Endothelial cell of umbilical vein (primary cell): ENCODE results near the gene PXT1. TPM values are rescaled to one million over a fixed set of nuclear protein-coding genes. Genes with fewer than 3 reads are reported as not detected.

ENCODE experiments used
- BruUV-seq: library from RNA; stranded (reverse); fragments of 400-500 nt; replicated peaks from 2 replicates; lab custom pipeline; 2021; lab: Mats Ljungman, UMichigan
- CTCF ChIA-PET: fragments of 300-600, 350-600 bp; sonication (Branson Sonifier 250); formaldehyde crosslinking; loops from one replicate; lab custom pipeline; 2021; ENCODE audit warnings: antibody characterized with exemption, inconsistent platforms; lab: Charles Lee
- POLR2A ChIA-PET: fragments of 300-600, 350-600 bp; sonication (Branson Sonifier 250); formaldehyde crosslinking; loops from one replicate; lab custom pipeline; 2021; ENCODE audit warnings: antibody characterized with exemption, inconsistent platforms; lab: Charles Lee
- DNase-seq: peaks from one replicate; pipeline ENCODE4 v3.0.0-alpha.2; 2011; ENCODE audit warnings: low read depth, low spot score
- FAIRE-seq: peaks from 2 replicates; lab custom pipeline; 2011; peaks lifted over from hg19 to GRCh38; lab: Jason Lieb, UNC
- H2AFZ ChIP-seq: 2 replicates; pipeline ENCODE4 v1.6.0; 2012; ENCODE audit warnings: low read depth, low read length, control low read depth, inconsistent platforms
- H3K27ac ChIP-seq: 2 replicates; pipeline ENCODE4 v1.5.1; 2011; ENCODE audit warnings: low read depth, mild to moderate bottlenecking, control low read depth, low read length, moderate library complexity; ENCODE audit not compliant: insufficient read depth
- H3K27me3 ChIP-seq, 2 experiments: 2 replicates each; pipeline versions ENCODE4 v1.6.0 to v1.6.1; 2011; ENCODE audit warnings: low read length in 2 of 2, mixed read lengths in 1 of 2; ENCODE audit not compliant: control insufficient read depth in 2 of 2, insufficient read depth in 2 of 2
- H3K36me3 ChIP-seq, 2 experiments: 2 replicates in 1 of 2; 3 replicates in 1 of 2; pipeline ENCODE4 v1.5.1; 2011; ENCODE audit warnings: low read length in 2 of 2, mild to moderate bottlenecking in 1 of 2, moderate library complexity in 1 of 2; ENCODE audit not compliant: control insufficient read depth in 2 of 2, insufficient read depth in 2 of 2; ENCODE audit errors: extremely low read depth in 1 of 2
- H3K4me1 ChIP-seq: 3 replicates; pipeline ENCODE4 v1.5.1; 2011; ENCODE audit warnings: mild to moderate bottlenecking, low read length; ENCODE audit not compliant: control insufficient read depth, insufficient read depth; ENCODE audit errors: extremely low read depth
- H3K4me2 ChIP-seq: 2 replicates; pipeline ENCODE4 v1.6.1; 2011; ENCODE audit warnings: low read length, control low read depth, mixed read lengths; ENCODE audit not compliant: insufficient read depth
- H3K4me3 ChIP-seq, 3 experiments: fragments of 200-600 bp in 1 of 3; sonication (generic), shearing (Covaris generic) in 1 of 3; replicated peaks in 1 of 3; 2 replicates each; pipeline ENCODE4 v1.5.1; 2011 to 2016; ENCODE audit warnings: control low read depth in 3 of 3, low read length in 3 of 3, mild to moderate bottlenecking in 2 of 3, inconsistent platforms in 1 of 3, low read depth in 1 of 3, moderate library complexity in 1 of 3; ENCODE audit not compliant: insufficient read depth in 1 of 3
- H3K79me2 ChIP-seq: 2 replicates; pipeline ENCODE4 v1.6.0; 2012; ENCODE audit warnings: low read length, inconsistent platforms; ENCODE audit not compliant: control insufficient read depth, insufficient read depth
- H3K9ac ChIP-seq: replicated peaks from 2 replicates; pipeline ENCODE3; 2011; ENCODE audit warnings: low read length, control low read depth; ENCODE audit not compliant: insufficient read depth; ENCODE audit errors: extremely low read depth
- H3K9me1 ChIP-seq: replicated peaks from 3 replicates; pipeline ENCODE4 v1.6.0; 2011; ENCODE audit warnings: mild to moderate bottlenecking, low read length; ENCODE audit not compliant: control insufficient read depth, insufficient read depth; ENCODE audit errors: extremely low read depth
- H3K9me3 ChIP-seq: replicated peaks from 2 replicates; pipeline ENCODE4 v1.5.1; 2012; ENCODE audit warnings: low read length, inconsistent platforms; ENCODE audit not compliant: control insufficient read depth, insufficient read depth
- H4K20me1 ChIP-seq: replicated peaks from 2 replicates; pipeline ENCODE3; 2011; ENCODE audit warnings: mild to moderate bottlenecking, low read length; ENCODE audit not compliant: control insufficient read depth, insufficient read depth; ENCODE audit errors: extremely low read depth
- CTCF ChIP-seq, 2 donors: IDR thresholded peaks; 1 replicate in 1 of 2; 2 replicates in 1 of 2; pipeline ENCODE4 v1.5.1; 2011; ENCODE audit warnings: low read length in 2 of 2, mild to moderate bottlenecking in 2 of 2, moderate library complexity in 2 of 2, control low read depth in 1 of 2, inconsistent platforms in 1 of 2, low read depth in 1 of 2; ENCODE audit not compliant: insufficient read depth in 1 of 2; ENCODE audit errors: extremely low read depth in 1 of 2
- EZH2 ChIP-seq: IDR thresholded peaks from 2 replicates; pipeline ENCODE4 v1.6.1; 2012; ENCODE audit warnings: borderline replicate concordance, low read depth, mild to moderate bottlenecking, moderate library complexity, low read length, inconsistent platforms; ENCODE audit not compliant: severe bottlenecking
- FOS ChIP-seq: IDR thresholded peaks from 2 replicates; pipeline ENCODE4 v1.6.1; 2011; ENCODE audit warnings: mild to moderate bottlenecking, low read length, moderate library complexity, borderline replicate concordance; ENCODE audit not compliant: insufficient read depth
- GATA2 ChIP-seq: IDR thresholded peaks from 2 replicates; pipeline ENCODE4 v1.7.0; 2011; ENCODE audit warnings: low read depth, mild to moderate bottlenecking, moderate library complexity, mixed read lengths, low read length; ENCODE audit not compliant: insufficient read length, insufficient read depth
- JUN ChIP-seq: IDR thresholded peaks from 2 replicates; pipeline ENCODE4 v1.6.1; 2011; ENCODE audit warnings: borderline replicate concordance, low read depth; ENCODE audit not compliant: insufficient read length, insufficient read depth
- MAX ChIP-seq: IDR thresholded peaks from 2 replicates; pipeline ENCODE4 v1.6.1; 2011; ENCODE audit not compliant: insufficient read depth, insufficient read length
- MYC ChIP-seq: IDR thresholded peaks from one replicate; pipeline ENCODE4 v1.6.1; 2011; ENCODE audit warnings: mild to moderate bottlenecking, low read depth, low read length
- POLR2A ChIP-seq: IDR thresholded peaks from 2 replicates; pipeline ENCODE4 v1.6.1; 2012; ENCODE audit warnings: low read depth, mild to moderate bottlenecking, control low read depth, low read length
- POLR2AphosphoS5 ChIP-seq: IDR thresholded peaks from 2 replicates; pipeline ENCODE4 v1.6.1; 2012; ENCODE audit warnings: low read depth, mild to moderate bottlenecking, control low read depth, low read length, moderate library complexity; ENCODE audit not compliant: insufficient read depth
- dilution Hi-C: fragments of 300-500 bp; cut with MboI; formaldehyde crosslinking; loops from one replicate; pipeline ENCODE4 v1.15.0; 2019; ENCODE audit warnings: low sequenced_read_pairs; ENCODE audit not compliant: extremely low pct_ligation_motif_present
- intact Hi-C: fragments of 100-400 bp; cut with micrococcal nuclease; formaldehyde crosslinking; loops from one replicate; pipeline ENCODE4 v1.10.0; 2022
- polyA plus RNA-seq, 4 experiments: library from polyadenylated mRNA; depleted of rRNA in 3 of 4; stranded (reverse) in 3 of 4; unstranded in 1 of 4; fragments of >200 nt; gene quantifications; 2 replicates each; pipeline versions ENCODE4 v1.2.1 to v1.2.3, GENCODE V29; 2011 to 2012; ENCODE audit warnings: missing spikeins in 1 of 4
- total RNA-seq: library from RNA; stranded (reverse); gene quantifications from 2 replicates; pipeline ENCODE4 v1.2.3, GENCODE V29; 2021

The PXT1 gene
- total and polyA plus RNA-seq, 2 donors (not counting 3 experiments of a cell fraction or from before 2014, with no cell fraction given), result not detected

GRCh38 chr6:36428911-36429310 is 13.7 kb downstream of the PXT1 start:
- Histone ChIP-seq H2AFZ (no peak overlapping the region), H3K4me1 (peaks cover 1% of the 10 kb centered on the region), H3K27me3 (no peaks in the 10 kb centered on the region), H4K20me1 (no peaks in the 10 kb centered on the region), H3K4me2 (no peak overlapping the region), H3K27ac (no peak overlapping the region), H3K4me3 (no peak overlapping the region), H3K79me2 (no peaks in the 10 kb centered on the region), H3K9ac (no peak overlapping the region), H3K36me3 (no peaks in the 10 kb centered on the region), H3K9me3 (no peaks in the 10 kb centered on the region), H3K9me1 (no peaks in the 10 kb centered on the region)
- DNase-seq (no peak), FAIRE-seq (peak; percentile 66)
- ChIA-PET CTCF (interaction anchor here (0.7 to 1.6 kb wide), 9 partner anchors 10 to 169 kb away, joined by 3 to 5 read pairs (median 4); partner anchors contain the start of genes KCTD20 and PXT1), POLR2A (no interaction called here)
- TF ChIP-seq POLR2AphosphoS5 (no peak), GATA2 (no peak), MYC (no peak), CTCF (IDR thresholded peaks at IDR 0.05; ENCODE audit: extremely low read depth in 1 of 2, insufficient read depth in 1 of 2, low read depth in 1 of 2, low read length in 2 of 2) (peak in 1 of 2 donors; percentile 7), FOS (no peak)
- dilution Hi-C loops, result no loop called here
- no TSS peak for BruUV-seq
- intact Hi-C loops, result no loop called here

DNA sequence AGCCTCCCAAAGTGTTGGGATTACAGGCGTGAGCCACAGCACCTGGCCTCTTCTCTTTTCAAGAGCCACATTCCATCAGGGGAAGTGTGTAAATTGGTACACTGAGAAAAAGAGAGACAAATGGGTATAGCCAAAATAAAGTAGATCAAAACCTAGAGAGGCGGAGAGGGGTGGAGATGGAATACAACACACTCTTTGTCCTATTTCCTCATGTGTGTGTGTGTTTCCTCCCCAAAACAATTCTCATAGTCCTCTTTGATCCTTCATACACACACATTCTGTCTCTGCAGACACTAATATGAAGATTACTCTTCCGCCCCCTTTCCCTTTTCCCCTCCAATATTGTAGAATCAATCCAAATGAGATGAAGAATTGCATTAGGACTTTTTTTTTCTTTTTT is 16.0 kb downstream of the PXT1 start:
- Histone ChIP-seq H3K4me3 (no peak overlapping the region), H3K4me2 (no peak overlapping the region), H3K9me1 (no peaks in the 10 kb centered on the region), H3K9ac (no peak overlapping the region), H3K27me3 (no peaks in the 10 kb centered on the region), H3K36me3 (no peaks in the 10 kb centered on the region), H3K9me3 (no peaks in the 10 kb centered on the region), H3K4me1 (peaks cover 12% of the 10 kb centered on the region), H3K79me2 (no peaks in the 10 kb centered on the region), H4K20me1 (no peaks in the 10 kb centered on the region), H2AFZ (no peak overlapping the region), H3K27ac (no peak overlapping the region)
- BruUV-seq, result no TSS peak
- TF ChIP-seq MAX (no peak), EZH2 (no peak), POLR2AphosphoS5 (no peak), MYC (no peak), POLR2A (no peak), CTCF (IDR thresholded peaks at IDR 0.05; ENCODE audit: extremely low read depth in 1 of 2, insufficient read depth in 1 of 2, low read depth in 1 of 2, low read length in 2 of 2) (no peak), FOS (no peak), JUN (no peak), GATA2 (no peak)
- intact Hi-C loops (no loop called here), dilution Hi-C loops (no loop called here)
- ChIA-PET POLR2A (interaction anchor here (0.7 kb wide), 1 partner anchor 492 kb away, joined by 5 read pairs; no protein-coding TSS in a partner anchor), CTCF (interaction anchor here (0.7 kb wide), 1 partner anchor 32 kb away, joined by 4 read pairs; no protein-coding TSS in a partner anchor)
- DNase-seq, result no peak
- no peak for FAIRE-seq
